H1 (cell line): Measurements from ENCODE around the gene STAM. TPM values are rescaled to one million over a fixed set of nuclear protein-coding genes. Genes with fewer than 3 reads are reported as not detected.

Experiments
- CTCF ChIA-PET: fragments of 300-600 bp; sonication (Branson Sonifier 250); formaldehyde crosslinking; loops from one replicate; lab custom pipeline; 2021; ENCODE audit not compliant: partially characterized antibody; lab: Charles Lee
- POLR2A ChIA-PET: fragments of 300-600 bp; sonication (Branson Sonifier 250); formaldehyde crosslinking; loops from one replicate; lab custom pipeline; 2021; ENCODE audit warnings: inconsistent platforms; ENCODE audit not compliant: partially characterized antibody; lab: Charles Lee
- DNase-seq, 2 experiments: peaks; one replicate each; pipeline versions ENCODE4 v3.0.0 to v3.0.0-alpha.2; 2010 to 2022; ENCODE audit warnings: low spot score in 2 of 2, low read depth in 1 of 2, mixed read lengths in 1 of 2
- FAIRE-seq: peaks from 2 replicates; lab custom pipeline; 2011; peaks lifted over from hg19 to GRCh38; lab: Jason Lieb, UNC
- H2AFZ ChIP-seq: 2 replicates; pipeline ENCODE4 v1.8.1; 2012; ENCODE audit warnings: low read length, inconsistent platforms
- H2AK5ac ChIP-seq: 2 replicates; pipeline ENCODE4 v1.6.1; 2013; ENCODE audit warnings: low read depth, low read length
- H2BK120ac ChIP-seq: replicated peaks from 2 replicates; pipeline ENCODE3; 2013; ENCODE audit warnings: low read depth, low read length, inconsistent platforms
- H2BK12ac ChIP-seq: 2 replicates; pipeline ENCODE4 v1.6.1; 2013; ENCODE audit warnings: low read depth, low read length
- H2BK15ac ChIP-seq: 2 replicates; pipeline ENCODE4 v1.6.1; 2013; ENCODE audit warnings: low read length
- H2BK20ac ChIP-seq: 2 replicates; pipeline ENCODE4 v1.6.1; 2013; ENCODE audit warnings: low read length
- H2BK5ac ChIP-seq: 2 replicates; pipeline ENCODE4 v1.6.1; 2013; ENCODE audit warnings: low read depth, low read length
- H3K14ac ChIP-seq: 2 replicates; pipeline ENCODE4 v1.6.1; 2013; ENCODE audit warnings: inconsistent platforms; ENCODE audit not compliant: insufficient read length
- H3K18ac ChIP-seq: 2 replicates; pipeline ENCODE4 v1.6.1; 2013; ENCODE audit warnings: low read length; ENCODE audit errors: extremely low read depth
- H3K23ac ChIP-seq: 2 replicates; pipeline ENCODE4 v1.6.1; 2013; ENCODE audit warnings: inconsistent platforms; ENCODE audit not compliant: insufficient read length
- H3K23me2 ChIP-seq: 2 replicates; pipeline ENCODE4 v1.6.1; 2013; ENCODE audit warnings: low read depth, low read length
- H3K27ac ChIP-seq: 2 replicates; pipeline ENCODE4 v1.6.1; 2011; ENCODE audit warnings: low read depth, low read length, inconsistent platforms
- H3K27me3 ChIP-seq, 4 experiments: replicated peaks in 1 of 4; 1 replicate in 1 of 4; 2 replicates in 3 of 4; pipeline versions ENCODE4 v1.6.1 to v1.8.1; 2011 to 2013; ENCODE audit warnings: low read length in 3 of 4, mild to moderate bottlenecking in 3 of 4, inconsistent platforms in 2 of 4, mixed read lengths in 2 of 4, moderate library complexity in 1 of 4; ENCODE audit not compliant: control insufficient read depth in 3 of 4, insufficient read depth in 3 of 4; ENCODE audit errors: extremely low read depth in 1 of 4
- H3K36me3 ChIP-seq, 4 experiments: 2 replicates each; pipeline versions ENCODE4 v1.6.1 to v1.8.1; 2011 to 2013; ENCODE audit warnings: mild to moderate bottlenecking in 4 of 4, low read length in 3 of 4, moderate library complexity in 2 of 4, control low read depth in 1 of 4, inconsistent platforms in 1 of 4; ENCODE audit not compliant: insufficient read depth in 4 of 4, control insufficient read depth in 2 of 4
- H3K4ac ChIP-seq: replicated peaks from 2 replicates; pipeline ENCODE3; 2013; ENCODE audit warnings: low read length, low read depth, mixed read lengths, inconsistent platforms; ENCODE audit not compliant: insufficient read length
- H3K4me1 ChIP-seq, 4 experiments: replicated peaks in 1 of 4; 1 replicate in 1 of 4; 2 replicates in 3 of 4; pipeline versions ENCODE4 v1.6.1 to v1.8.1; 2011 to 2013; ENCODE audit warnings: low read length in 3 of 4, inconsistent platforms in 2 of 4, mixed read lengths in 1 of 4; ENCODE audit not compliant: insufficient read depth in 4 of 4, control insufficient read depth in 3 of 4
- H3K4me2 ChIP-seq, 2 experiments: 2 replicates each; pipeline versions ENCODE4 v1.6.1 to v1.8.1; 2011 to 2013; ENCODE audit warnings: low read depth in 2 of 2, low read length in 2 of 2, control low read depth in 1 of 2, inconsistent platforms in 1 of 2, mild to moderate bottlenecking in 1 of 2; ENCODE audit not compliant: insufficient read depth in 1 of 2
- H3K4me3 ChIP-seq, 4 experiments: fragments of 200-600, 300-600 bp in 1 of 4; sonication (generic), shearing (Covaris generic), sonication (Bioruptor Twin) in 1 of 4; 2 replicates each; pipeline versions ENCODE4 v1.5.1 to v1.8.1; 2011 to 2016; ENCODE audit warnings: low read length in 4 of 4, low read depth in 3 of 4, control low read depth in 2 of 4, inconsistent platforms in 2 of 4, mild to moderate bottlenecking in 2 of 4, mixed read lengths in 1 of 4, moderate library complexity in 1 of 4; ENCODE audit not compliant: insufficient read depth in 2 of 4; ENCODE audit errors: extremely low read depth in 1 of 4
- H3K56ac ChIP-seq: replicated peaks from 2 replicates; pipeline ENCODE3; 2013; ENCODE audit warnings: low read depth, mild to moderate bottlenecking, mixed read lengths, low read length, inconsistent platforms; ENCODE audit not compliant: insufficient read length
- H3K79me1 ChIP-seq: 2 replicates; pipeline ENCODE4 v1.6.1; 2013; ENCODE audit warnings: low read depth, low read length, control low read depth
- H3K79me2 ChIP-seq, 2 experiments: 2 replicates each; pipeline versions ENCODE4 v1.6.1 to v1.8.1; 2012 to 2013; ENCODE audit warnings: low read length in 2 of 2, mild to moderate bottlenecking in 2 of 2, inconsistent platforms in 1 of 2; ENCODE audit not compliant: insufficient read depth in 2 of 2, control insufficient read depth in 1 of 2
- H3K9ac ChIP-seq, 4 experiments: replicated peaks in 1 of 4; 1 replicate in 1 of 4; 2 replicates in 3 of 4; pipeline versions ENCODE4 v1.6.1 to v1.8.1; 2011 to 2013; ENCODE audit warnings: low read depth in 3 of 4, low read length in 3 of 4, control low read depth in 2 of 4, mild to moderate bottlenecking in 2 of 4, moderate library complexity in 2 of 4, inconsistent platforms in 1 of 4; ENCODE audit errors: extremely low read depth in 1 of 4
- H3K9me3 ChIP-seq, 2 experiments: 2 replicates each; pipeline versions ENCODE4 v1.6.1 to v1.8.1; 2012 to 2013; ENCODE audit warnings: mild to moderate bottlenecking in 2 of 2, moderate library complexity in 2 of 2, control low read depth in 1 of 2, inconsistent platforms in 1 of 2, low read depth in 1 of 2, low read length in 1 of 2, mixed read lengths in 1 of 2; ENCODE audit not compliant: insufficient read depth in 2 of 2
- H4K20me1 ChIP-seq, 2 experiments: replicated peaks in 1 of 2; 2 replicates each; pipeline versions ENCODE3 to v1.8.1; 2011 to 2013; ENCODE audit warnings: inconsistent platforms in 2 of 2, low read length in 2 of 2, mild to moderate bottlenecking in 1 of 2; ENCODE audit not compliant: insufficient read depth in 2 of 2, control insufficient read depth in 1 of 2
- H4K5ac ChIP-seq: 2 replicates; pipeline ENCODE4 v1.6.1; 2013; ENCODE audit warnings: low read length, low read depth, mixed read lengths, inconsistent platforms; ENCODE audit not compliant: insufficient read length
- H4K8ac ChIP-seq: 2 replicates; pipeline ENCODE4 v1.8.0; 2013; ENCODE audit warnings: mild to moderate bottlenecking, moderate library complexity, low read length, inconsistent platforms; ENCODE audit not compliant: insufficient read depth; ENCODE audit errors: extremely low read depth
- H4K91ac ChIP-seq: replicated peaks from 2 replicates; pipeline ENCODE3; 2013; ENCODE audit warnings: low read length, mixed read lengths, inconsistent platforms; ENCODE audit not compliant: insufficient read length
- EP300 ChIP-seq, 2 experiments: IDR thresholded peaks; 1 replicate in 1 of 2; 2 replicates in 1 of 2; pipeline ENCODE4 v1.6.1; 2011 to 2012; ENCODE audit warnings: low read depth in 2 of 2, low read length in 2 of 2, mild to moderate bottlenecking in 2 of 2, borderline replicate concordance in 1 of 2, inconsistent platforms in 1 of 2, moderate library complexity in 1 of 2
- JUND ChIP-seq: IDR thresholded peaks from 2 replicates; pipeline ENCODE4 v1.6.1; 2011; ENCODE audit warnings: mild to moderate bottlenecking, improper control_type of control experiment, low read length
- RFX5 ChIP-seq: IDR thresholded peaks from 2 replicates; pipeline ENCODE4 v1.6.1; 2011; ENCODE audit warnings: low read depth, low read length, improper control_type of control experiment, borderline replicate concordance
- RNF2 ChIP-seq: fragments of 200-900, 300-1000 bp; sonication (generic); IDR thresholded peaks from 2 replicates; pipeline ENCODE4 v1.7.1; 2016; ENCODE audit warnings: borderline replicate concordance, low read depth, mild to moderate bottlenecking, antibody characterized with exemption, low read length; ENCODE audit not compliant: poor library complexity, severe bottlenecking; ENCODE audit errors: missing control alignments
- TAF7 ChIP-seq: optimal IDR thresholded peaks from 2 replicates; pipeline ENCODE3; 2011; ENCODE audit warnings: low read depth, mild to moderate bottlenecking, inconsistent platforms, low read length, moderate library complexity, borderline replicate concordance
- WGBS, 2 experiments: shearing (Covaris generic) in 1 of 2; methylation state at CpG; one replicate each; pipeline versions ENCODE4 v1.1.6 to v1.1.7; 2013 to 2015; ENCODE audit warnings: low lambda C conversion rate in 2 of 2, mixed read lengths in 2 of 2, inconsistent platforms in 1 of 2, low coverage in 1 of 2, missing lambda C conversion rate in 1 of 2; ENCODE audit not compliant: insufficient replicate concordance in 2 of 2, insufficient coverage in 1 of 2, insufficient read length in 1 of 2; ENCODE audit errors: extremely low coverage in 1 of 2, missing lambda C conversion rate in 1 of 2; 5-methylcytosine and 5-hydroxymethylcytosine counted together
- polyA plus RNA-seq, 7 experiments: library from polyadenylated mRNA; depleted of rRNA in 3 of 7; stranded (reverse) in 5 of 7; unstranded in 2 of 7; fragments of >200 nt in 5 of 7; fragments of 200-250 nt in 2 of 7; gene quantifications; 1 replicate in 5 of 7; 2 replicates in 1 of 7; 4 replicates in 1 of 7; pipeline versions ENCODE4 v1.2.1 to v1.2.3, GENCODE V29; 2011 to 2013; ENCODE audit warnings: missing spikeins in 2 of 7, mixed read lengths in 2 of 7
- total RNA-seq: library from RNA; stranded (reverse); fragmentation: NEBNext Ultra II Directional; extraction: Animal tissue kit (Norgen Biotek cat#: 25700); gene quantifications from 2 replicates; pipeline ENCODE4 v1.2.1, GENCODE V29; 2021

Gene STAM
- total and polyA plus RNA-seq, 2 of the 8 experiments (the other 6 are each of a cell fraction or from before 2014, with no cell fraction given) = 22.0 to 27.8 TPM

DNA sequence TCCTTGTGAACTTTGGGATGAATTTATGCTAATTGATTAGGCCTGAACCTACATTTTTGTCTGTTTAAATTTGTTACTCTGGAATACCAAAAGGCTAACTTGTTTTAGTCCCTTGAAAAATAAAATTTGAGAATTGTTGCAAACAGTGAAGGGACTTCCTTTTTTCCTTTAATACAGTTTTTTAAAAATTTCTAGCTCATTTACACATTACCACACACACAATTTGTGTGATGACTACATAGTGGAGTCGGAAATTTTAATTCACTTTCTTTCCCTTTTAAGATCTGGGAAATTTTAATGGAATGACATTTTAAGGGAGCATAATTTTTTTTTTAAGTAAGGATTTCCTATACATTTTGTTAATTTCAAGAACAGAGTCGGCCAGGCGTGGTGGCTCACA lies 99.5 kb downstream of the STAM start:
- H3K27ac ChIP-seq = no peak overlapping the region
- H2BK15ac ChIP-seq = no peak overlapping the region
- H3K27me3 ChIP-seq = no peaks in the 10 kb centered on the region; a peak in 1 of 7 replicates
- H3K18ac ChIP-seq = no peak overlapping the region
- no peak overlapping the region for H3K14ac ChIP-seq
- ChIA-PET CTCF (interaction anchor here (0.6 to 2.3 kb wide), 10 partner anchors 32 to 493 kb away, joined by 3 to 5 read pairs (median 3); no protein-coding TSS in a partner anchor), POLR2A (interaction anchor here (1.2 kb wide), 1 partner anchor 17 kb away, joined by 3 read pairs; no protein-coding TSS in a partner anchor)
- WGBS, 2 experiments = 72% methylated on average over 3 of the region's 3 CpGs; no CpG with 5 or more reads in 1 of the 2 experiments
- no peak overlapping the region for H3K4ac ChIP-seq
- H2BK5ac ChIP-seq = no peak overlapping the region
- H2BK12ac ChIP-seq = no peak overlapping the region
- H3K79me2 ChIP-seq = no peaks in the 10 kb centered on the region
- H3K4me3 ChIP-seq = no peak overlapping the region
- H3K23me2 ChIP-seq = no peaks in the 10 kb centered on the region
- no peaks in the 10 kb centered on the region for H3K9me3 ChIP-seq
- no peak overlapping the region for H3K23ac ChIP-seq
- no peak overlapping the region for H3K9ac ChIP-seq
- no peaks in the 10 kb centered on the region for H4K20me1 ChIP-seq
- H3K36me3 ChIP-seq = no peaks in the 10 kb centered on the region
- no peak overlapping the region for H3K4me2 ChIP-seq
- no peaks in the 10 kb centered on the region for H3K79me1 ChIP-seq
- no peaks in the 10 kb centered on the region for H3K4me1 ChIP-seq
- H2BK120ac ChIP-seq = no peak overlapping the region
- no peak overlapping the region for H2AFZ ChIP-seq
- H2AK5ac ChIP-seq = no peak overlapping the region
- FAIRE-seq (no peak), DNase-seq (no peak)
- H2BK20ac ChIP-seq = no peak overlapping the region
- no peak overlapping the region for H4K5ac ChIP-seq
- H4K8ac ChIP-seq = no peak overlapping the region
- H3K56ac ChIP-seq = no peak overlapping the region
- no peak overlapping the region for H4K91ac ChIP-seq
- TF ChIP-seq EP300 (IDR thresholded peaks at IDR 0.05; ENCODE audit: borderline replicate concordance in 1 of 2, low read depth in 2 of 2, low read length in 2 of 2) (no peak), JUND (no peak), RFX5 (no peak), RNF2 (no peak), TAF7 (no peak)
